ENCODE results near the gene TUBA3D.
"Not testable (repeated sequence)": the region's sequence is repeated elsewhere in the genome, so short reads cannot be mapped to it uniquely, and the experiment has no call there.

- not testable (repeated sequence) for TF ChIP-seq CTCF (IDR thresholded peaks at IDR 0.05; ENCODE audit: borderline replicate concordance, extremely low read depth, low read length, poor library complexity, severe bottlenecking); EZH2 (IDR thresholded peaks at IDR 0.05; ENCODE audit: borderline replicate concordance, low read depth, low read length, severe bottlenecking)
These were observed 42.6 kb downstream of the TUBA3D start for GRCh38 chr2:131518531-131518930.
